ENCODE results near the gene SLC13A2.

DNA sequence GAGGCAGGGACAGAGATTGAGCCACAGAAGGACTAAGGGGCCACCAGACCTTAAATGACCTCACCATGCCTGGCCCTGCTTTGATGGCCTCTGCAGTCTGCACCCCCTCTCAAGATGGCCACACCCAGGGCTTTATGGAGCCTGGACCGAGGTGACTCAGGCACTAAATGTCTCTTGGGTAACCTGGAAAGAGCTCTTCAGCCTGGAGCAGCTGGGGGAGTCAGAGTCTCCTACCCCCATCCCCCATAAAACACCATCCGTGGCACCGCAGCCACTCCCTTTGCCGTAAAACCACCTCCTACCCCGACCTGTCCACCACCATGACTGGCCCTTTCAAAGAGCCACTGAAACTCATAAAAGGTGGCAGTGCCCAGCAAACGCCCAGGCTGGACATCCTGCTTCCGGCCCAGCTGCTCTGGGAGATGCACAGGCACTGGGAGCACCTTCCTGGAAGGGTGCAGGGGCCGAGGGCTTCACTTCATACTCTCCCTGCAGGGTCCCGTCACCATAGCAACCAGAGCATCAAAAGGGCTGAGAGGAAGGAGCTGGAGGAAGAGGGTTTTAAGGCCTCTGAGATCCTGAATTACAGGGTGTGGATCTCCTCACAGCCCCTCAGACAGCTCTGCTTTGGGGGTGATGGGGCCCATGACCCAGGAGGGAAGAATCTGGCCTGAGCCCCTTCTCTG is 55.0 kb downstream of the SLC13A2 start:
- TF ChIP-seq CTCF (IDR thresholded peaks at IDR 0.05 in 4 of 5, conservative IDR thresholded peaks at IDR 0.05 in 1 of 5) (no peak), POLR2A (IDR thresholded peaks at IDR 0.05) (no peak)

Measured in gastrocnemius medialis (tissue), 4 donors.